HG02678 (cell line): ENCODE measurements around the gene MSTO1.
"Not testable (repeated sequence)": the region's sequence is repeated elsewhere in the genome, so short reads cannot be mapped to it uniquely, and the experiment has no call there.

Experiments used
- ATAC-seq: cut with Tn5 transposase; IDR thresholded peaks from one replicate; pipeline ENCODE4 v1.9.1; 2021; ENCODE audit warnings: mild to moderate bottlenecking, moderate library complexity; ENCODE audit not compliant: unreplicated experiment

MSTO1 gene

DNA sequence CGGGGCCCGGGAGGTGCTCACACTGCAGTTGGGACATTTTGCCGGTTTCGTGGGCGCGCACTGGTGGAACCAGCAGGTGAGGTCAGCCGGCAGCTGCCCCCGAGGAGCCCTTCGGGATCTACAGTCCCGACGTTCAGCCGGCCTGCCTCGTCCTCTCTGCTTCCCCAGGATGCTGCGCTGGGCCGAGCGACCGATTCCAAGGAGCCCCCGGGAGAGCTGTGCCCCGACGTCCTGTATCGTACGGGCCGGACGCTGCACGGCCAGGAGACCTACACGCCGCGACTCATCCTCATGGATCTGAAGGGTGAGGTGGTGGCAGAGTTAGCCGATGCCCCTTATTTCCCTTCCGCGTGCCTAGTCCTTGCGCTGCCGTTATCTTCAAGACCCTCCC, 234 bp downstream of the MSTO1 start:
- not testable (repeated sequence) for ATAC-seq

DNA sequence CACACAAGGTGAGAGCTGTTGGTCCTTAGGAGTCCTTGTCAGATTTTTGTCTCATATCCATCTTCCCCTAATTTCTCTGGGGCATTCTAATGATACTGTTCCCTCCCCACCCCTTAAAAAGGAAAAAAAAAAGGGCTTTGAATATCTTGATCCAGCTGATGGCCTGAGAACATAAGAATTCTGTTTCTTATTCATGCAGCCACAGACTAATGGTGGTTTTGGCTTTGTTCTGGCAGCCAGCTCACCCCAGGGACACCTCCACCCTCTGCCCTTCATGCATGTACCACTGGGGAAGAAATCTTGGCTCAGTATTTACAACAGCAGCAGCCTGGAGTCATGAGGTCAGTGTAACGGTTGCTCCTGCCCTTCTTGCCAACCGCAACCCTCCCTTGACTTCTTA, 3.2 kb downstream of the MSTO1 start:
- not testable (repeated sequence) for ATAC-seq

DNA sequence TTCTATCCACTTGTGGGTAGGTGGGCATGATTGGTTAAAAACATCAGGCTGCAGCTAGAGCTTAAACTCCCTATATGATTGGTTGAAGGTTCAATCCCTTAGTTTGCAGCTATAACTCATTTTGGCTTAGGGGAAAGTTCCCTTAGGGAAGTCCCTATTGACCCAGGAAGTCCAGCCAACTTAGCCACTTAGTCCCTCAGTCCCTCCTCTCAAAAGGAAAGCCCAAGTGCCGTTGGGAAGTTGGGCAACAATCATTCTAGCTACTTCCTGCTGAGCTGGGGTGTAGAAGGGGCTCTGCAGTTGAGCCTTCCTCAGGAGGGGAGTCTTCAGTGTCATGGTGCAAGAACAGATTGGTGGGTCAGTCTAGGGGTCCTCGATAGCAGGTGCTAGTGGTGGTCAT, 12.2 kb downstream of the MSTO1 start:
- no peak for ATAC-seq

DNA sequence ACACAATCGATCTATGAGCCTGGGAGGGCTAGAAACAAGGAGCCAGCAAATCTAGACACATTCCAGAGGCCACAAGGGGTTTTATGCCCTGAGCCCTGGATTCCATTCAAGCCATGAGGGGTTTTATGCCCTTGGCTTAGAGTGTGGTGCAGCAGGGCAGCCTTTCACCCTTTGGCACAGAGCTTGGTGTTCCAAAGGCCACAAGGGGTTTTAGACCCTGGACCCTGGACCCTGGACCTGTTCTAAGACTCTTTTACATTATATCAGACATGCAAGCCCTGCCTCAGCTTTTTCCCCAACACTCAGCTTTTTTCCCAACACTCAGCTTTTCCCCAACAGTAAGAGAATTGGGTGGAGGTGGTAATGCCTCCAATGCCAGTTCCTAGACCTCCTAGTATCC, 13.3 kb downstream of the MSTO1 start:
- ATAC-seq, result no peak

DNA sequence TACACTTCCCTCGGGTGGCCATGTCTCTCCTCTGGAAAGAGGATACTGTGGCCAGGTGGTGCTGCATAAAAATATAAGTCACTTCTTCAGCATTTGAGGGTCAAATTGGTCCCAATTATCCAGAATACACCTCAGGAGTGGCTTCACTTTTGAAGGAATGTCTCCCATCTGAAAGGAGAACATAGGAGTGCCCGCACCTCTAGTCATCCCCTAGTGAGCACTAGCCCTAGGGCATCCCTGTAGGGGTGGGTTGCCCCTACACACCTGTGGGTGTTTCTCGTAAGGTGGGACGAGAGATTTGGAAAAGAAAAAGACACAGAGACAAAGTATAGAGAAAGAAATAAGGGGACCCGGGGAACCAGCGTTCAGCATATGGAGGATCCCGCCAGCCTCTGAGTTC, 16.4 kb downstream of the MSTO1 start:
- not testable (repeated sequence) for ATAC-seq

DNA sequence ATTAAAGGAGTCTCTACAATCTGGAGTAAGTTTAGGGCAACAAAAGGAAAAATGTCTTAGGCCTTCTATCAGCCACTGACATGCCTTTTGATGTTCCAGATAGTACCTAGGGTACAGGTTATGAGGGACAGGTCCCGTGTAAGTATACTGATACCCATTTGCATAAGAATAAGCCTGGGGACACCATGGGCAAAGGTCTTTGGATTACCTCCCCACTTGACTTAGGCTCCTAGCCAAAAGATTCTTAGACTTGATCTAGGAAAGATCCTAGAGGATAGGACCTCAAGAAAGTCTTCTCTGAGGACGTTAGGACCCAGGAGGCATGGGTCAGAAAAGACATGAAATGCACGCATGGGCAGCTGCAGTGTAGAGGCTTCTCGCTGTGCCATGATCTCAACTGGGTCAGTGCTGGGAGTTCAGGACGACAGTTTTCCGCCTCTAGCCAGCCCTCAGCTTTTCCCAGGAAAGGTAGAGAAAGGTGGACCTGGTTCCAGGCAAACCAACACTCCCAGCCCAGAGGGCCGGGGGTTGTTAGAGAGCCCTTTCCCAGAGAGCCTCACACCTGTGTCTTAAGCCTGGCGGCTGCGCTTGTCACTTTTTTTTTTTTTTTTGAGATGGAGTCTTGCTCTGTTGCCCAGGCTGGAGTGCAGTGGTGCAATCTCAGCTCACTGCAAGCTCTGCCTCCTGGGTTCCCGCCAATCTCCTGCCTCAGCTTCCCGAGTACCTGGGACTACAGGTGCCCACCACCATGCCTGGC, 26.6 kb downstream of the MSTO1 start:
- ATAC-seq, result no peak

DNA sequence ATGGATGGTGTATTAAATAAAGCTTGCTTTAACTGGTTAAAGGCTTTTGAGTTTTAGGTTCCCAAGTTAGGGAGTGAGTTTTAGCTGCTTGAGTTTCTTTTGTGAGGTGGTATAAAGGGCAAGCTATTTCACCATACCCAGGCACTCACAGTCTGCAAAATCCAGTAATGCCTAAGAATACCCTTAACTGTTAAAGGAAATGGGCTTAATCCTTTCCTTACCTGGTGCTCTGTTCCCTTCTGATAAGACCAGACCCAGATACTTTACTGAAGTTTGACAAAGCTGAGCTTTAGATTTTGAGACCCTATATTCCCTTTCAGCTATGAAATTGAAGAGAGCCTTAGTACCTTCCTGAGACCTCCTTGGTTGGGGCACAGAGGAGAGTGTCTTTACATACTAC, 30.3 kb downstream of the MSTO1 start:
- no peak for ATAC-seq

DNA sequence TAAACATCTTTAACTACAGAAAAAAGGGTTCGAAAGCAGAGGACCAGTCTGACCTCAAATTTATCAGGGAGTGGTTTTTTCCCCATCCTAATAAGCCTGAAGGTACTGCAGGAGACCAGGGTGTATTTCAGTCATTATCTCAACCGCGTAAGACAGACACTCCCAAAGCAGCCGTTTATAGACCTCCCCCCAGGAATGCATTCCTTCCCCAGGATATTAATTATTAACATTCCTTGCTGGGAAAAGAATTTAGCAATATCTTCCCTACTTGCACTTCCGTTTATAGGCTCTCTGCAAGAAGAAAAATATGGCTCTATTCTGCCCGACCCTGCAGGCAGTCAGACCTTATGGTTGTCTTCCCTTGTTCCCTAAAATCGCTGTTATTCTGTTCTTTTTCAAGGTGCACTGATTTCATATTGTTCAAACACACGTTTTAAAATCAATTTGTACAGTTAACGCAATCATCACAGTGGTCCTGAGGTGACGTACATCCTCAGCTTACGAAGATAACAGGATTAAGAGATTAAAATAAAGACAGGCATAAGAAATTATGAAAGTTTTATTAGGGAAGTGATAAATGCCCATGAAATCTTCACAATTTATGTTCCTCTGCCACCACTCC, 32.7 kb downstream of the MSTO1 start:
- not testable (repeated sequence) for ATAC-seq

DNA sequence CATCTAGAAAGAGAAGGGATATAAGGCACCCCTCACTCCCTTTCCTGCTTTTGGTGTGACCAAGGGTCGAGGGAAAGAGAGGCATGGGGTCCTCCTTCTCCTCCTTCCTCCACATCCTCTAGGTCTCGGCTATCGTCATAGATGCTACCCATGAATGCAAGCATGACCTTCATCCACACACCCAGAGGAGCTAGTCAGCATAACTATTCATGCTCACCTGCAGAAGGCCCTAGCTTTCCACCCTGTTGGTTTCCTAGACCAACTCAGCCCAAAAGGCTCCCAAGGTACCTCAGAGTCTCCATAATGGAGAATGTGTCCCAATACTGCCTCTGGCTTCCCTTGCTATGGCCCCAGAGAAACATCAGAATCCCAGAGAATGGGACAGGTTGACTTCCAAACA, 33.2 kb downstream of the MSTO1 start:
- ATAC-seq, result no peak

DNA sequence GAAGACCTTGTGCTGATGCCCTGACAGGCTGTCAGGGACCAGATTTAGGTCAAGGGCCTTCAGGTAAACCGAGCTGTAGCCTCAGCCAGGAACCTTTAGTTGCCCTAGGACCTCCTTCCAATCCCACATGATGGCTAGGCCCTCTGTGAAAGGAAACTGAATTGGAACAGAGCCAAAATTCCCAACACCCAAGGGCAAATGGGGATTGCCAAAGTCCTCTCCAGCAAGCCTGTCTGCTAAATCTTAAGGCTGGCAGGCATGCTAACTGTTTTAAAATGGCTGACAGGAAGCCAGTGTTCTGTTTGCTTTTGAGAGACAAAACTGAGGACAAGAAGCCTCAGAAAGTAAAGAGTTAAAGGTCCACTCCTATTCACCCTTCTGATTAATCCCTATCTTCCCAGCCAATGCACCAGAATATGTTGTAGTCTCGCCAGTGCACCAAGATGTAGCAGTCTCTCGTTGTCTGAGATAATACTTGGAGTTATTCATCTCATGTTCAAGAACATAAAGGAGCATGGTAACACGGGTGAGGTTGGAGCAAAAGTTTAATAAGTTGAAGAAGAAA, 35.1 kb downstream of the MSTO1 start:
- no peak for ATAC-seq

DNA sequence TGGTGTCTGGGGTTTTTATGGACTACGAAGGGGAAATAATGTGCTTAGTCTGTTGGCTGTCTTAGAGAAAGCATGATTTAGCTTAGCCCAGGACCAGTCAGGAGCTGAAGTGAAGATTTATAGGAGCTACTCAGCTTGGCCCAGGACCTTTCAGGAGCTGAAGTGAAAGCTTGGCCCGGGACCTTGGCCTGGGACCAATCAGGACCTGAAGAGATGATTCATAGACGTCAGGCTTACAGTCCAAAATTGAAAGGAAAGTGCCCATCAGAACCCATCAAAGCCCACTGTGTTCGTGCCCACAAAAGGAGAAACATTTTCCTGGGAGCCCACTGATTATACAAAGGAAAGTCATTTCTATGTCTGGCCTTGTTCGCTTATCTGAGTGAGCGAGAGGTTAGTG, 35.6 kb downstream of the MSTO1 start:
- ATAC-seq, result no peak

DNA sequence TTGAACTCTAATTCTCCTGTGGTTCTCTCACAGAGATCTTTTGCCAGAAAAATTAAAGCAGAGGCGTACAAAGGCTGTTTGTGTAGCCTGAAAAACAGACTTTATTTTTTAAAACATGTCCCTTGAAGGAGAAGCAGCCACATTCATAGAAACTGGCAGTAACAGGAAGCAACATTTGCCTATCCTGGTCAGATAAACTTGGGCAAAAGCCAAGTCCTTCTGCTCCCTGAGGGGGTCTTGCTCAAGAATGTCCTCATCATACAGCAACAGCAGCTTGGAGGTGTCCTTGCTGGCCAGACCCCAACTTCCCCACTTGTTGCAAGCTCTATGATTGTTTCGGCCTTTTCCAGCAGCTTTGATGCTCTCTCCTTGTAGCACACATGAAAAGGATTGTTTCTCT, 36.3 kb downstream of the MSTO1 start:
- ATAC-seq, result no peak

DNA sequence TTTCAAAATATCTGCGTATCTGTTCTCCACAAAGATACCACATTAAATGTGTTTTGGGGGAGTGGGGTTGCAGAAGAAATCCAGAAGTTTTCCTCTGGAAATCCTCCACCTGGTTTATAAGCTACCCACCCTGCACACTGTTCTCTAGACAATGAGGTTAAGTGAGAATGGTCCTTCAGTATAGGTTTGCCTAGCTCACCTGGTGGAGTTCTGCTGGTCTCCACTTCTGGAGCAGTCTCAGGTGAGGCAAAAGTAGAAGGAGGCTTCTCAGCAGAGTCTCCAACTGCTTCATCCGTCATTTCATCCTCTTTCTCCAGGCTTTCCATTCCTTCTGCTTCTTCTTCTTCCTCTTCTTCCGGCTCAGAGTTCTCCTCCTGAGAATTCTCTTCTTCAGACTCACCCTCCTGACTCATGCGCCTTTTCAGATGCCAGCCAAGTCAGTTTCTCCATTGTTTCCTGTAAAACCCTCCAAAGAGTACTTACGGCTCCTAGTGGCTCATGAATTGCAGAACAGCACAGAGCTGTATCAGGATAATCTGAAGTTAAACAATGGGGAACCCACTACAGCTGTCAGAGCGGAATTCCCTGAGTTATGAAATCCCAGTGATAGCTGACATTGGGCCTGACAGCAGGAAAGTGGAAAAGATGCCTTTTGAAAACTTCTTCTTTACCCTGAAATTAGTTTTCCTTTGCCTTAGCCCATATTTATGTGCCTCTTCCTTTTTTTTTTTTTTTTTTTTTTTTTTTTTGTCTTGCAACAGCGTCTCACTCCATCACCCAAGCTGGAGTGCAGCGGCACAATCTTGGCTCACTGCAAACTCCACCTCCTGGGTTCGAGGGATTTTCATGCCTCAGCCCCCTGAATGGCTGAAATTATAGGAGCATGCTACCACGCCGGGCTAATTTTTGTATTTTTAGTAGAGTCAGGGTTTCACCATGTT, 38.5 kb downstream of the MSTO1 start:
- no peak for ATAC-seq

DNA sequence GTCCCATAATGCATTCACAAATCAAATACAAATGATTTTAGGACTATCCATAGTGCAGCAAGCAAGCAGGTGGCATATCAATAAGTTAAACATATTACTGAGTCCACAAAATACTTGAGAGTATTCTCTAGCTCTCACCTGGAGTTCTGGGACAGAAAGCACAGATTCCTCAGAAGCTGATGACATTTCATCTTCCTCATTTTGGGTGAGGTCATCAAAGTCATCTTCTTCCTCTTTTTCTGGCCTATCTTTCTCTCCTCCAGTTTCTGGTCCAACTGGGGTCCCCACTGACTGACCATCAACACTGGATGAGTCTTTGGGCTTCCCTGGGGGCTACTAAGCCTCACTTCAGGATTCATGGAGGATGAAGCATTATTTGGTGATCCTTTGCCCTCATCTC, 39.7 kb downstream of the MSTO1 start:
- no peak for ATAC-seq

DNA sequence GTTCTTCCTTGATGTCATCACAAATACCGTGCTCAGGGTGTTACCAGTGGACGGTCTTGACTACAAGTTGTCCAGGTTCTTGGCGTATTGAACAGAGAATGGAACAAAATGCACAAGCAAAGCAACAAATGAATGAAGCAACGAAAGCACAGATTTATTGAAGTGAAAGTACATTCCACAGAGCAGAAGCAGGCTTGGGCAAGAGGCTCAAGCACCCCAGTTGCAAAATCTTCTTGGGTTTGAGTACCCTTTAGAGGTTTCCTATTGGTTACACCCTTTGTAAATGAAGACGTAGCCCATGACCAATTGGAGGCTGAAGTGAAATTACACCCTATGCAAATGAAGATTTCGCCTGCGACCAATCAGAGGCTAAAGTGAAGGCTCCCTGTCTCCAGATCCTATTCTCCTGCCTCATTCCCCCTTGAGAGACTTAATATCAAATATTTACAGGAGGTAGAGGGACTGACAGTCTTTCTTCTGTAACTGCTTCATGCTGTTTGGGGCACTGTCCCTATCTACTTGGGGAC, 40.3 kb downstream of the MSTO1 start:
- ATAC-seq, result no peak

DNA sequence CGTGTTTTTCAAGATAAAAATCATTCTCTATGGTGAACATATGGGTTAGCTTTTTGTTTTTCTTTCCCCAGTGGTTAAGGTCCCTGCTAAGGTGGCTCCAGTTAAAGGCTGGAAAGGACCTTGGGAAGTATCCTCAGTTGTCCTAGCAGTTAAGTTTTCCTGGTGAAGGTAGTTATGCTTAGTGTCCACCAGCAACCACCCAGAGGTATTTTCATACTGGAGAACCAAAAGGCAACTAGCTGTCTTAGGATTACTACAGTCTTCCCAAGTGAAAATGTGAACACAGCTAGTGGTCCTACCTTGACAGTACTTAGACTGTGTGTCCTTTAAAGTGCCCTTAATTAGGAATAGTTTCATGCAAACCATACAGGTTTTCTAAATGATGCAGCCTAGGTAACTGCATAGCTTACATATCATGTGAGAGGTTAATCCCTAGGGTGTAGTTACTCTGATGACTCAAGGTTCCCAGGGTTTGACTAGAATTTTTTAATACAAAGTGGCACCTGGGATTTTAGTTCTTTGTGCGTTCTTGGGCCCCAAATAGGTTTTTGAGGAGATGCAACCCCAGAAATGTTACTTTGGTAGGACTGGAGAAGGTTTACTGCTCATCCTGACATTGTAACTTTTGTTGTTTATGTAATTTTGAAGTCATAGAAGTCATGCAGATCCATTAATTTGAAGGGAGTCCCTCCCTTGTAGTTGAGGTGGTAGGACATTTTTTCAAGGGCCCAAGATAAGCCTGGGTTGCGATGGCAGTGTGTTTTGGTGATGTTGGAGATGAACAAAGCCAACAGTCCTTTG, 42.0 kb downstream of the MSTO1 start:
- ATAC-seq, result no peak

DNA sequence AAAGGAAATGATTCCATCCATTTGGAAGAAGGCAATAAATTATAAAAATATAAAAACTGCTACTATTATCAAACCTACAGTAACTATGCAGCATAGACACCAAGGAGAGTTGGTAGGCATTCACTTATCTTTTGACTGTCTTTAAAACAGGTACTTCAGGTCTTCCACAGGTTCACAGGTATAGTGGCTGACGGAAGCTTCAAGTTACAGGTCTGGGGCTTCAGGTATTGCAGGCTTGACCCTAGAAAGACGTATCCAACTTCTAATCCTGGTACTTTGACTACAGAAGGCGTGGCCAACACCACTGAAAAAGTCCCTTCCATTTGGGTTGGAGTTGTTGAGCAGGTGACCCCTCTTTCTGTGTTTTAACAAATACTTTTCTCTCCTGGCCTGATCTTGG, 42.9 kb downstream of the MSTO1 start:
- ATAC-seq, result no peak

DNA sequence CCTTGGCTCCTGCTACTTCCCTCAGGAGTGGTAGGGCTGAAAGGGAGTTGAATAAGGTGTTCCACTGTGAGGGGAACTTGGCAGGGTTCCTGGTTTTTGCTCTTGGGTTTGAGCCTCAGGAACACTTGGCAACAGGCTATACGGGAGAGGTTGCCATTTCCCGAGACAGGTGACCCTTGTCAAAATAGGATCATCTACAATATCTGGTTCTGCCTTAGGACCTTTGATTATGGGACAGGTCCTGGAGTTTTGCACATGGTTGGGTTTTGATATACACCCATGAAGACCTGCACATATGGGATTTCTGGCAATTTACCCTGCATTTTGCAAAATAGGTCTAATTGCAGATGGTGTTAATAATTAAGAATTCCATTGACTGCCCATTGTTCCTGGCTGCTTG, 47.4 kb downstream of the MSTO1 start:
- ATAC-seq, result no peak

DNA sequence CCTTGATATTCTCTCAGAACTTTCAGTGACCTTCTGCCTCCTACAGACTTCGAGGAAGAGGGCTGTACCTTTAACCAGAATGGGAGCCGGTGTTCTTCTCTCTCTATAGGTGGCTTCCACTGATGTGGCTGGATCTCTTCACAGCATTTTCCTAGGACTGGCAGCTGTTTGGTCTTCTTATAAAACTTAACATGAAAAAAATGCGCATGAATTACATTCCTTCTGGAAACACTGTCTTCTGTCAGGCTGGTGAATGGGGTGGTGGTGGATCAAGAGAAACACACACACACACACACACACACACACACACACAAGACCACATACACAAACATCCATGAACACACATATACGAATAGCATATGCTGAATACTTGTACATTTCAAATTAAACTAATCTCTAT, 51.2 kb downstream of the MSTO1 start:
- not testable (repeated sequence) for ATAC-seq
